ENCODE results near the gene CSNK1G2. TPM values are rescaled to one million over a fixed set of nuclear protein-coding genes. Genes with fewer than 3 reads are reported as not detected.

CSNK1G2 gene
- polyA plus RNA-seq, 1 donor from 2014 or later, result 110 TPM

DNA sequence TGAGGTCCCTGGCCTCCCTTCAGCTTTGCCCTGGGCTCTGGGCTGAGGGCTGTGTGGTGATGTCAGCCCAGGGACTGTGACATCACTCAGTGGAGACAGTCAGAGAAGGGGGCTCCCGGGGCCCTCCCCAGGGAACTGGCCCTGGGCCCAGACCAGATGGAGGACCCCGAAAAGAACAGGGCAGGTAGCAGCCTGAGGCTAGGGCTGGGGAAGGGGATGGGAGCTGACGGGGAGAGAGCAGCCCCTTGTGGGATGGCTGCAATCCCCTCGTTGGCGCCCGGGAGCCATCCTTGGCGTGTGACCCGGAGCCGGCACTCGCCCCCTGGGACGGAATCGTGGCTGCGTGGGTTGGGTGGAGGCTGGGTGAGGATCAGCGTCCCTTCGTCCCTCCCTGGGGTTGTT is 13.6 kb downstream of the CSNK1G2 start:
- Histone ChIP-seq H3K9me3 (ENCODE audit: low read length) (no peaks in the 10 kb centered on the region), H3K36me3 (ENCODE audit: insufficient read depth, low read length) (no peaks in the 10 kb centered on the region), H4K20me1 (ENCODE audit: insufficient read depth) (no peaks in the 10 kb centered on the region), H3K4me3 (ENCODE audit: low read length) (no peak overlapping the region), H3K27me3 (ENCODE audit: insufficient read depth, low read depth, low read length) (no peaks in the 10 kb centered on the region), H3K9me2 (ENCODE audit: insufficient read depth, low read length) (no peaks in the 10 kb centered on the region), H2AFZ (ENCODE audit: low read depth, low read length) (no peak overlapping the region), H3K4me2 (ENCODE audit: low read length) (no peak overlapping the region), H3K9ac (ENCODE audit: low read length) (no peak overlapping the region), H3K79me2 (replicated peaks; ENCODE audit: insufficient read depth, low read length) (peaks cover 31% of the 10 kb centered on the region), H3K27ac (ENCODE audit: low read length) (no peak overlapping the region), H3F3A (ENCODE audit: insufficient read depth, low read length, poor library complexity, severe bottlenecking) (no peaks in the 10 kb centered on the region)
- TF ChIP-seq REST (IDR thresholded peaks at IDR 0.05; ENCODE audit: borderline replicate concordance), result no peak
- no peak for TF ChIP-seq EZH2 (IDR thresholded peaks at IDR 0.05; ENCODE audit: borderline replicate concordance, insufficient read depth, low read length, poor library complexity, severe bottlenecking)
- no peak for TF ChIP-seq SMC3 (conservative IDR thresholded peaks at IDR 0.05; ENCODE audit: poor library complexity)
- TF ChIP-seq, protein P1, sequence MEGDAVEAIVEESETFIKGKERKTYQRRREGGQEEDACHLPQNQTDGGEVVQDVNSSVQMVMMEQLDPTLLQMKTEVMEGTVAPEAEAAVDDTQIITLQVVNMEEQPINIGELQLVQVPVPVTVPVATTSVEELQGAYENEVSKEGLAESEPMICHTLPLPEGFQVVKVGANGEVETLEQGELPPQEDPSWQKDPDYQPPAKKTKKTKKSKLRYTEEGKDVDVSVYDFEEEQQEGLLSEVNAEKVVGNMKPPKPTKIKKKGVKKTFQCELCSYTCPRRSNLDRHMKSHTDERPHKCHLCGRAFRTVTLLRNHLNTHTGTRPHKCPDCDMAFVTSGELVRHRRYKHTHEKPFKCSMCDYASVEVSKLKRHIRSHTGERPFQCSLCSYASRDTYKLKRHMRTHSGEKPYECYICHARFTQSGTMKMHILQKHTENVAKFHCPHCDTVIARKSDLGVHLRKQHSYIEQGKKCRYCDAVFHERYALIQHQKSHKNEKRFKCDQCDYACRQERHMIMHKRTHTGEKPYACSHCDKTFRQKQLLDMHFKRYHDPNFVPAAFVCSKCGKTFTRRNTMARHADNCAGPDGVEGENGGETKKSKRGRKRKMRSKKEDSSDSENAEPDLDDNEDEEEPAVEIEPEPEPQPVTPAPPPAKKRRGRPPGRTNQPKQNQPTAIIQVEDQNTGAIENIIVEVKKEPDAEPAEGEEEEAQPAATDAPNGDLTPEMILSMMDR (IDR thresholded peaks at IDR 0.05; ENCODE audit: poor library complexity, severe bottlenecking), result no peak
- TF ChIP-seq RAD21 (conservative IDR thresholded peaks at IDR 0.05), result no peak
- TF ChIP-seq POLR2AphosphoS5 (IDR thresholded peaks at IDR 0.05), result no peak
- no peak for TF ChIP-seq MXI1 (conservative IDR thresholded peaks at IDR 0.05; ENCODE audit: poor library complexity, severe bottlenecking)
- no peak for TF ChIP-seq TAF1 (IDR thresholded peaks at IDR 0.05; ENCODE audit: low read depth)
- TF ChIP-seq EP300 (conservative IDR thresholded peaks at IDR 0.05; ENCODE audit: poor library complexity, severe bottlenecking), result no peak

GRCh38 chr19:1955171-1956121 is 14.5 kb downstream of the CSNK1G2 start:
- no peak overlapping the region for H3K9ac ChIP-seq (ENCODE audit: low read length)

More at GRCh38 chr19:1955171-1956121, 14.5 kb downstream of the CSNK1G2 start:
- Histone ChIP-seq H3K36me3 (ENCODE audit: insufficient read depth, low read length) (no peaks in the 10 kb centered on the region), H3K9me3 (ENCODE audit: low read length) (no peaks in the 10 kb centered on the region), H3F3A (ENCODE audit: insufficient read depth, low read length, poor library complexity, severe bottlenecking) (no peaks in the 10 kb centered on the region), H2AFZ (ENCODE audit: low read depth, low read length) (no peak overlapping the region), H3K4me3 (ENCODE audit: low read length) (no peak overlapping the region), H3K4me2 (ENCODE audit: low read length) (no peak overlapping the region), H3K79me2 (replicated peaks; ENCODE audit: insufficient read depth, low read length) (peaks cover 26% of the 10 kb centered on the region), H3K9me2 (ENCODE audit: insufficient read depth, low read length) (no peaks in the 10 kb centered on the region), H3K27me3 (ENCODE audit: insufficient read depth, low read depth, low read length) (no peaks in the 10 kb centered on the region), H4K20me1 (ENCODE audit: insufficient read depth) (no peaks in the 10 kb centered on the region), H3K27ac (ENCODE audit: low read length) (no peak overlapping the region)
- TF ChIP-seq REST (IDR thresholded peaks at IDR 0.05; ENCODE audit: borderline replicate concordance) (no peak), EP300 (conservative IDR thresholded peaks at IDR 0.05; ENCODE audit: poor library complexity, severe bottlenecking) (no peak), MXI1 (conservative IDR thresholded peaks at IDR 0.05; ENCODE audit: poor library complexity, severe bottlenecking) (no peak), EZH2 (IDR thresholded peaks at IDR 0.05; ENCODE audit: borderline replicate concordance, insufficient read depth, low read length, poor library complexity, severe bottlenecking) (no peak), TAF1 (IDR thresholded peaks at IDR 0.05; ENCODE audit: low read depth) (no peak), RAD21 (conservative IDR thresholded peaks at IDR 0.05) (no peak), POLR2AphosphoS5 (IDR thresholded peaks at IDR 0.05) (no peak), SMC3 (conservative IDR thresholded peaks at IDR 0.05; ENCODE audit: poor library complexity) (no peak)
- TF ChIP-seq, protein P1 (IDR thresholded peaks at IDR 0.05; ENCODE audit: poor library complexity, severe bottlenecking), result no peak

Data from neural cell (in vitro differentiated cells).